Measurements from ENCODE around the gene BAK1. TPM values are rescaled to one million over a fixed set of nuclear protein-coding genes. Genes with fewer than 3 reads are reported as not detected.

BAK1 gene
- total and polyA plus RNA-seq, 2 experiments from 2014 or later = 18.8 to 30.7 TPM

- Histone ChIP-seq H3K27me3 (replicated peaks; ENCODE audit: insufficient read depth) (no peaks in the 10 kb centered on the region), H3K9ac (no peak overlapping the region), H3K36me3 (ENCODE audit: low read depth) (no peaks in the 10 kb centered on the region), H3K79me2 (ENCODE audit: insufficient read depth) (no peaks in the 10 kb centered on the region), H3K9me2 (ENCODE audit: insufficient read depth) (no peaks in the 10 kb centered on the region), H3K4me1 (ENCODE audit: insufficient read depth) (peaks cover 20% of the 10 kb centered on the region), H3K4me3 (no peak overlapping the region), H2AFZ (no peak overlapping the region), H3K4me2 (ENCODE audit: unreplicated experiment) (no peak overlapping the region), H3F3A (ENCODE audit: insufficient read depth) (no peaks in the 10 kb centered on the region), H3K27ac (no peak overlapping the region), H4K20me1 (ENCODE audit: insufficient read depth) (no peaks in the 10 kb centered on the region), H3K9me3 (ENCODE audit: low read depth) (no peaks in the 10 kb centered on the region)
- TF ChIP-seq EZH2 (IDR thresholded peaks at IDR 0.05; ENCODE audit: insufficient read depth, poor library complexity, severe bottlenecking) = no peak
- no peak for TF ChIP-seq EZH2phosphoT487 (IDR thresholded peaks at IDR 0.05; ENCODE audit: insufficient read depth, low read depth)
- WGBS, 2 experiments (ENCODE audit: low coverage in 1 of 2, low lambda C conversion rate in 2 of 2, missing lambda C conversion rate in 2 of 2) = 71 to 73% methylated on average over 8 of the region's 8 CpGs
- DNase-seq = no peak
- in situ Hi-C loops (cut with MboI) = no loop called here
Measured at GRCh38 chr6:33607126-33607783, 27.2 kb upstream of the BAK1 start.

- H3K4me3 ChIP-seq = no peak overlapping the region
- H3K4me2 ChIP-seq (ENCODE audit: unreplicated experiment) = no peak overlapping the region
- peaks cover 20% of the 10 kb centered on the region for H3K4me1 ChIP-seq (ENCODE audit: insufficient read depth)
- H3K27me3 ChIP-seq (replicated peaks; ENCODE audit: insufficient read depth) = no peaks in the 10 kb centered on the region
- no peaks in the 10 kb centered on the region for H3K36me3 ChIP-seq (ENCODE audit: low read depth)
- WGBS, 2 experiments (ENCODE audit: low coverage in 1 of 2, low lambda C conversion rate in 2 of 2, missing lambda C conversion rate in 2 of 2) = 80 to 87% methylated on average over 2 of the region's 2 CpGs
- no peak overlapping the region for H3K27ac ChIP-seq
- in situ Hi-C loops (cut with MboI) = no loop called here
- no peaks in the 10 kb centered on the region for H3F3A ChIP-seq (ENCODE audit: insufficient read depth)
- no peaks in the 10 kb centered on the region for H3K79me2 ChIP-seq (ENCODE audit: insufficient read depth)
- H4K20me1 ChIP-seq (ENCODE audit: insufficient read depth) = no peaks in the 10 kb centered on the region
- DNase-seq = no peak
- H3K9ac ChIP-seq = no peak overlapping the region
- H3K9me2 ChIP-seq (ENCODE audit: insufficient read depth) = no peaks in the 10 kb centered on the region
- H2AFZ ChIP-seq = no peak overlapping the region
- TF ChIP-seq EZH2 (IDR thresholded peaks at IDR 0.05; ENCODE audit: insufficient read depth, poor library complexity, severe bottlenecking) (no peak), EZH2phosphoT487 (IDR thresholded peaks at IDR 0.05; ENCODE audit: insufficient read depth, low read depth) (no peak)
- no peaks in the 10 kb centered on the region for H3K9me3 ChIP-seq (ENCODE audit: low read depth)
Measured at GRCh38 chr6:33606642-33607041, 26.6 kb upstream of the BAK1 start.

GRCh38 chr6:33604941-33605854 lies 25.1 kb upstream of the BAK1 start:
- WGBS, 2 experiments (ENCODE audit: low coverage in 1 of 2, low lambda C conversion rate in 2 of 2, missing lambda C conversion rate in 2 of 2) = 80 to 84% methylated on average over 4 of the region's 4 CpGs

GRCh38 chr6:33602180-33602579 lies 22.1 kb upstream of the BAK1 start:
- WGBS, 2 experiments (ENCODE audit: low coverage in 1 of 2, low lambda C conversion rate in 2 of 2, missing lambda C conversion rate in 2 of 2) = 31 to 40% methylated on average over 2 of the region's 2 CpGs
- TF ChIP-seq EZH2 (IDR thresholded peaks at IDR 0.05; ENCODE audit: insufficient read depth, poor library complexity, severe bottlenecking) = no peak
- TF ChIP-seq EZH2phosphoT487 (IDR thresholded peaks at IDR 0.05; ENCODE audit: insufficient read depth, low read depth) = no peak
- H3K27ac ChIP-seq = no peak overlapping the region

More at GRCh38 chr6:33604941-33605854, 25.1 kb upstream of the BAK1 start:
- H3K9me2 ChIP-seq (ENCODE audit: insufficient read depth) = no peaks in the 10 kb centered on the region
- DNase-seq = no peak
- H3K4me1 ChIP-seq (ENCODE audit: insufficient read depth) = peaks cover 15% of the 10 kb centered on the region
- H3K4me3 ChIP-seq = no peak overlapping the region
- no peak overlapping the region for H3K27ac ChIP-seq
- H3K79me2 ChIP-seq (ENCODE audit: insufficient read depth) = no peaks in the 10 kb centered on the region
- TF ChIP-seq EZH2phosphoT487 (IDR thresholded peaks at IDR 0.05; ENCODE audit: insufficient read depth, low read depth) (no peak), EZH2 (IDR thresholded peaks at IDR 0.05; ENCODE audit: insufficient read depth, poor library complexity, severe bottlenecking) (no peak)
- H3K9ac ChIP-seq = no peak overlapping the region
- no peak overlapping the region for H3K4me2 ChIP-seq (ENCODE audit: unreplicated experiment)
- H3K36me3 ChIP-seq (ENCODE audit: low read depth) = no peaks in the 10 kb centered on the region
- no peaks in the 10 kb centered on the region for H4K20me1 ChIP-seq (ENCODE audit: insufficient read depth)
- no peaks in the 10 kb centered on the region for H3K27me3 ChIP-seq (replicated peaks; ENCODE audit: insufficient read depth)
- H2AFZ ChIP-seq = no peak overlapping the region
- in situ Hi-C loops (cut with MboI) = no loop called here
- H3F3A ChIP-seq (ENCODE audit: insufficient read depth) = no peaks in the 10 kb centered on the region
- no peaks in the 10 kb centered on the region for H3K9me3 ChIP-seq (ENCODE audit: low read depth)

More at GRCh38 chr6:33602180-33602579, 22.1 kb upstream of the BAK1 start:
- DNase-seq = no peak
- Histone ChIP-seq H3K9ac (no peak overlapping the region), H3K4me1 (ENCODE audit: insufficient read depth) (no peaks in the 10 kb centered on the region), H3F3A (ENCODE audit: insufficient read depth) (no peaks in the 10 kb centered on the region), H3K4me3 (no peak overlapping the region), H3K4me2 (ENCODE audit: unreplicated experiment) (no peak overlapping the region), H3K9me3 (ENCODE audit: low read depth) (no peaks in the 10 kb centered on the region), H2AFZ (no peak overlapping the region), H3K27me3 (replicated peaks; ENCODE audit: insufficient read depth) (no peaks in the 10 kb centered on the region), H3K9me2 (ENCODE audit: insufficient read depth) (no peaks in the 10 kb centered on the region), H3K36me3 (ENCODE audit: low read depth) (no peaks in the 10 kb centered on the region), H4K20me1 (ENCODE audit: insufficient read depth) (no peaks in the 10 kb centered on the region), H3K79me2 (ENCODE audit: insufficient read depth) (no peaks in the 10 kb centered on the region)
- in situ Hi-C loops (cut with MboI) = no loop called here

Measured in GM23248 (cell line).